Transverse colon (tissue), 4 donors: ENCODE measurements around the gene PRKAG3.

Experiments
- CTCF ChIP-seq, 5 experiments: fragments of 200-600 bp in 3 of 5; fragments of 450-650 bp in 2 of 5; sonication (generic) in 3 of 5; IDR thresholded peaks; 1 replicate in 2 of 5; 2 replicates in 3 of 5; pipeline ENCODE4 v1.5.1; 2016 to 2017; ENCODE audit warnings: antibody characterized with exemption in 5 of 5, inconsistent platforms in 3 of 5, mild to moderate bottlenecking in 2 of 5, moderate library complexity in 1 of 5
- EP300 ChIP-seq: sonication (generic); formaldehyde crosslinking; IDR thresholded peaks from one replicate; pipeline ENCODE4 v1.6.1; 2017; ENCODE audit warnings: antibody characterized with exemption, low read depth
- POLR2AphosphoS5 ChIP-seq, 3 donors: sonication (generic); formaldehyde crosslinking; IDR thresholded peaks; one replicate each; pipeline ENCODE4 v1.6.1; 2016; ENCODE audit warnings: antibody characterized with exemption in 3 of 3

DNA sequence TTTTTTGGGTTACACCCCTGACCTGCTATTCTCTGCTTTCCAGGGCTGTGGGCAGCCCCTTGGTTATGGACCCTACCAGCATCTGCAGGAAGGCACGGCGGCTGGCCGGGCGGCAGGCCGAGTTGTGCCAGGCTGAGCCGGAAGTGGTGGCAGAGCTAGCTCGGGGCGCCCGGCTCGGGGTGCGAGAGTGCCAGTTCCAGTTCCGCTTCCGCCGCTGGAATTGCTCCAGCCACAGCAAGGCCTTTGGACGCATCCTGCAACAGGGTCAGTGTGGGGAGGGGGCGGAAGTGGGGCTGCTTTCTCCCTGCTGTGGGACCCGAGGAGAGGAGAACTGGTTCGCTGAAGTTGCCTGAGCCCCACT is 39.4 kb upstream of the PRKAG3 start:
- TF ChIP-seq CTCF (IDR thresholded peaks at IDR 0.05) (no peak), EP300 (no peak), POLR2AphosphoS5 (IDR thresholded peaks at IDR 0.05) (no peak)
